ENCODE data around the gene LRMDA. TPM values are rescaled to one million over a fixed set of nuclear protein-coding genes. Genes with fewer than 3 reads are reported as not detected.

Gene LRMDA
- total and polyA plus RNA-seq, 2 of the 13 experiments (the other 11 are each of a cell fraction or from before 2014, with no cell fraction given) = 13.4 to 22.0 TPM

- TF ChIP-seq KIAA2018 (CRISPR knock-in tag; IDR thresholded peaks at IDR 0.05; ENCODE audit: borderline replicate concordance) = no peak
- no peak for TF ChIP-seq ARNT2 (CRISPR knock-in tag; IDR thresholded peaks at IDR 0.05; ENCODE audit: low read depth)
- TF ChIP-seq ZNF441 (CRISPR knock-in tag; IDR thresholded peaks at IDR 0.05; ENCODE audit: borderline replicate concordance) = no peak
- TF ChIP-seq PHF5A (CRISPR knock-in tag; IDR thresholded peaks at IDR 0.05; ENCODE audit: low read depth, unreplicated experiment) = no peak
- TF ChIP-seq ZBTB20 (CRISPR knock-in tag; IDR thresholded peaks at IDR 0.05; ENCODE audit: borderline replicate concordance, low read depth) = no peak
- TF ChIP-seq SOX6 (IDR thresholded peaks at IDR 0.05) = no peak
- no peak; the same call in none of the 2 replicates for TF ChIP-seq SOX6 (CRISPR knock-in tag; IDR thresholded peaks at IDR 0.05)
- TF ChIP-seq ATRX (CRISPR knock-in tag; IDR thresholded peaks at IDR 0.05; ENCODE audit: borderline replicate concordance) = no peak
- TF ChIP-seq SYNCRIP (IDR thresholded peaks at IDR 0.05; ENCODE audit: insufficient read depth, low read depth, low read length) = no peak
- TF ChIP-seq PITX1 (CRISPR knock-in tag; IDR thresholded peaks at IDR 0.05) = no peak
- TF ChIP-seq RFXANK (CRISPR knock-in tag; IDR thresholded peaks at IDR 0.05) = no peak
- TF ChIP-seq ZEB1 (IDR thresholded peaks at IDR 0.05; ENCODE audit: insufficient replicate concordance, low read depth) = peak; percentile 5
- TF ChIP-seq RFX3 (CRISPR knock-in tag; IDR thresholded peaks at IDR 0.05) = no peak
- no peak for TF ChIP-seq ZNF343 (CRISPR knock-in tag; IDR thresholded peaks at IDR 0.05)
- TF ChIP-seq ZBED4 (CRISPR knock-in tag; IDR thresholded peaks at IDR 0.05; ENCODE audit: borderline replicate concordance) = no peak
- 0 out of 2 replicates have a peak, but pooled peaks have one; percentile 6 for TF ChIP-seq ZNF629 (CRISPR knock-in tag; conservative IDR thresholded peaks at IDR 0.05)
- no peak for TF ChIP-seq ZNF749 (CRISPR knock-in tag; IDR thresholded peaks at IDR 0.05; ENCODE audit: borderline replicate concordance)
- no peak for TF ChIP-seq ZNF660 (CRISPR knock-in tag; IDR thresholded peaks at IDR 0.05; ENCODE audit: borderline replicate concordance, low read depth)
Observed at GRCh38 chr10:75402486-75403143, 28.8 kb upstream of the LRMDA start (continued).

All from HepG2 (cell line).